Measurements from ENCODE around the gene EEF2. TPM values are rescaled to one million over a fixed set of nuclear protein-coding genes. Genes with fewer than 3 reads are reported as not detected.

Gene EEF2
- total RNA-seq = 2,634 and 3,144 TPM in 2 replicates

DNA sequence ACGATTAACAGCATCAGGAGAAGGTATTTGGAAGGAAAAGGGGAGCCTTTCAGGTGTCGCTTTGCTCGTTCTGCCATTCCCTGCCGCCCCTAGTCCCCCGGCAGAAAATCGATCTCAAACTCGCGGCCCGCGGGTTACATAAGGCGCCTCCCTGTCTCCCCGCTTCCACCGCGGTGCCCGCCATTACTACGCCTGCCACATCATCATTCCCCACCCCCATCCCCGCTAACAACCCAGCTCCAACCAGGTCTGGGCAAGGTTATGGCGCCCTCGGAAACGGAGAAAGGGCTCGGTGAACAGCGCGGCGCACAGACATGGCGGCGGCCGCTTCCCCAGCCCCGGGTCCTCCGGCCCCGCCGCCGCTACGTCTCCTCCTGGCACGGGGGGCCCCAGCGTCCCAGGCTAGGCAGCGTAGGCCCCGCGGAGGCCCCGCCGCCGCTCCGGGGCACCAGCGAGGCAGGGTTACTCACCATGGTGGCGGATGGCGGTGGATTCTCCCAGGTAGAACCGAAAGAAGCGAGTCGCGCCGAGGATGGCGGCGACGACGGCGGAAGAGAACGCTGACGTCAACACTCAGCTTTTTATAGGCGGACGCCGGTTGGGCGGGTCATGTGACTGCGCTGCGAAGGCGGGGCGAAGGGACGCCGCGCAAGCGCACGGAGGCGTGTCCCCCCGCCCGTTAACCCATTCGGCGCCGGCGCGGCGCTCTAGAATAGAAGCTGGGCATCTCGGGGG, at the start of gene EEF2:
Gene EEF2, minus strand, starts transcription at position 556 of the 735 bp plus-strand sequence. Its CDS starts 83 bp downstream, at position 473.

DNA sequence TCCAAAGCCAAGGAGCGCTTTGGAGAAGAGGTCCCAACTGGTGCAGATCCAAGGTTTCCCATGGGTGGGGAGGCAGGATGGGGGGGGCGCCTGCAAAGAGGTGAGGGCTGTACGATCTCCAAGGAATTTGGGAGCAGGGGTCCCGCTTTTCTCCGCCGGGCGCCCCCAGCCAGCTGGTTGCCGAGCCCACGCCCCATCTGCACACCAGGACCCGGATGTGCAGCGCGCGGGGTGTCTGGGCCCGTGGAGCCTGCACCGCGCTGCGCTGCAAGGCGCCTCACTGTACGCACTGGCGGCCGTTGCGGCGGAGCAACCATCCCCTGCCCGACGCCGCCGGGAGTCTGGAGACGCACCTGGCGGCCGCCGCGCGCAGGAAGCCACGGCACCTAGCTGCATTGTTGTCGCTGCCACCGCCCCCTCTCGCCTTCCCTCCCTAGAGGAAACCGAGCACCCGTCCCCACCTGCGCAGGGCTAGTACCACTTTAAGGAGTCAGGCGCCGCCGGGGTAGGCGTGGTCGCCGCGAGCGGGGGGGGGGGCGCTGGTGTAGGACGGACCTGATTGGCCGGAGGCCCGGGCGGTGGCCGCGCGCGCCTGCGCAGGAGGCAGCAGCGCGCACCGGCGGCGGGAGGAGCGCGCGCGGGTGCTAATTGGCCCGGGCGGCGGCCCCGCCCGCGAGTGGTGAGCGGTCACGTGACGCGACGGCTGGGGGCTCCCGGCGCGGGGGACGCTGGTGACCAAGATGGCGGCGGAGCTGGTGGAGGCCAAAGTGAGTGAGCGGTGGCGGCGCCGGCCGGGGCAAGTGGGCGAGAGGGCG, 22.0 kb upstream of the EEF2 start, which contains the start of gene PIAS4:
Gene PIAS4, plus strand, starts transcription at position 716 of the 815 bp plus-strand sequence. Its CDS starts 25 bp downstream, at position 741.

DNA sequence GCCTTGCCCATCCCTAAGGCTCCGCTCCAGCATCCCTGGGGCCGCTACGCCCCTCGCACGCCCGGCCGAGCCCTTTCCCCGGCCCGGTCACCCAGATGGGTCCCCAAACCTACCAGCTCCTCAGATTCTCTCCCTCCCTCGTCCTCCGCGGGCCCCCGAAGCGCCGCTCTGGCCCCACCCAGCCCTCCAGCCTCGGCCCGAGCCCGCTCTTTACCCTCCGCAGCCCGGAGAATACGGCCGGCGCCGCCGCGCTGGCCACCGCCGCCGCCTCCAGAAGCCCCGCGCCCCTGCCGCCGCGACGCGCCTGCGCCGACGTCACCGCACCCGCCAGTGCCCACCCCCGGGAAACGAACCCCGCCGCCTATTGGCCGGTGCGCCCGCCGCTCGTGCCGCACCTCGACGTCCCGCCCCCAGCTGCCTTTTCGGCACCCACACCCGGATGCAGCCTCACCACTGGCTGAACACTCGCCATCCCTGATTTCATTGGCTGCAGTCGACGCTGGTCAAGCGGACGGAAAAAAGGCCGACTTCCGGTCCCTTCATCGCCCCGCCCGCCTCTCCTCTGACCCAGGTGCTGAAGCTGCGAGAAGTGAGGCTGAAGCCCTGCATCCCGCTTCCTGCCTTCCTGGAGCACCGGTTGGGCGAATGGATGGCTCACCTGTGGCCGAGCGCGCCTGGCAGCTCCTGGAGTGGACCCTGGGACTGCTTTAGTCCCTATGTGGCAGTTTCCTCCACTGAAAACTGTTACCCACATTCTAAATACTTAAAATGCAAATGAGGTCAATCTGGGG, 14.3 kb downstream of the EEF2 start, which contains the start of gene DAPK3:
Gene DAPK3, minus strand, starts transcription at position 292 of the 791 bp plus-strand sequence. CDS start 1,364 bp downstream, outside the sequence.

DNA sequence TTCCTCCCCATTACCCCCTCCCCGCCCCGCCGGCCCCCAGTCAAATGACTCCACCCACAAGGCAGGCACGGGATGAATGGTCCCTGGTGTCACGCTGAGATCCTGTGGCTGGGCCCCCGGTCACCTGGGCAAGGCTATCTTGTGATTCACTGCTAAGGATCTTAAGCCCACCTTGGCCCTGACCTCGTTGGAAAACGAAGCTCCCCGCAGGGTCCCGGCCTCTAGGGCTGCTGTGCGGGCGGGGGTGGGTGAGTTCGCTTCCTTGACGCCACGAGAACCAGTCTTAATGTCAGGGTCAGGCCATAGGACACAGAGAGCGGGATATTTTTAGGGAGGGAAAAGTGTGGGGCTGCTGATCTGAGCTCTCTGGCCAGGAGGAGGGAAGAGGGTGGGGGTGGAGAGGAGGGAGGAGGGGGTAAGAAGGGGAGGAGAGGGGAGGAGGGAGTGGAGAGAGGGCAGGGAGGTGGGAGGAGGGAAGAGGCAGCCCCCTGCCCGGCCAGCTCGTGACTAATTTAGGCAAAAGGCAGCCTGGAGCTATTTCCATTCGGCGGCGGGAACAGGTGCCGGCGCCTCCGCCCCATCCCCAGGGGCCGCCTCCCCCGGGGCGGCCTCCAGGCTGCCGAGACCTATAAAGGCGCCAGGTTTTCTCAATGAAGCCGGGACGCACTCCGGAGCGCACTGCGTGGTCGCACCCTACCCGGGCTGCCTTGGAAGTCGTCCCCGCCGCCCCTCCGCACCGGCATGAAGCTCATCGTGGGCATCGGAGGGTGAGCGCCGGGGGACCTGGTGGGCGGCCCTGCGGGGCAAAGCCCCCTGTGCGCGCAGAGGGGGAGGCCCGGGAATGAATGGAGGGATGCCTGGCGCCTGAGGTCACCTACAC, 52.1 kb downstream of the EEF2 start, which contains the start of gene NMRK2:
Gene NMRK2, plus strand, starts transcription at position 139 of the 880 bp plus-strand sequence. Its CDS starts 603 bp downstream, at position 742.

Small RNA genes lying within 50 kb of the gene (small RNA-seq; reads per million reads assigned to genes)
- gene SNORD37 = 34.9 reads per million, percentile 97 among the genes with 10 or more reads in this experiment

Other genes with a start within 250 kb of the EEF2 start
- 25.5 and 27.8 TPM in 2 replicates for gene APBA3, start 223.8 kb downstream of the EEF2 start, total RNA-seq
- gene MRPL54, start 222.8 kb downstream of the EEF2 start, total RNA-seq = 32.2 and 46.1 TPM in 2 replicates
- not detected in 2 replicates for gene RAX2, start 213.2 kb downstream of the EEF2 start, total RNA-seq
- gene MATK, start 199.1 kb downstream of the EEF2 start, total RNA-seq = not detected in 2 replicates
- not detected in 2 replicates for gene ZFR2, start 116.4 kb downstream of the EEF2 start, total RNA-seq
- gene ATCAY, start 104.8 kb downstream of the EEF2 start, total RNA-seq = not detected in 2 replicates
- not detected in 2 replicates for gene NMRK2, start 52.4 kb downstream of the EEF2 start, total RNA-seq
- gene DAPK3, start 14.4 kb downstream of the EEF2 start, total RNA-seq = 80.1 and 162 TPM in 2 replicates
- 23.2 and 33.8 TPM in 2 replicates for gene PIAS4, start 22.3 kb upstream of the EEF2 start, total RNA-seq
- 22.8 and 46.5 TPM in 2 replicates for gene ZBTB7A, start 81.4 kb upstream of the EEF2 start, total RNA-seq
- 157 and 205 TPM in 2 replicates for gene MAP2K2, start 138.7 kb upstream of the EEF2 start, total RNA-seq
- not detected in 2 replicates for gene CREB3L3, start 168.2 kb upstream of the EEF2 start, total RNA-seq
- 11.0 and 18.0 TPM in 2 replicates for gene SIRT6, start 197.1 kb upstream of the EEF2 start, total RNA-seq
- 1.1 and 2.0 TPM in 2 replicates for gene ANKRD24, start 197.2 kb upstream of the EEF2 start, total RNA-seq
- gene EBI3, start 244.1 kb upstream of the EEF2 start, total RNA-seq = 0.79 and 1.2 TPM in 2 replicates

Data from placental epithelial cell (primary cell).